H9 (cell line): ENCODE measurements around the gene MYOM1. TPM values are rescaled to one million over a fixed set of nuclear protein-coding genes. Genes with fewer than 3 reads are reported as not detected.

Source experiments
- DNase-seq: peaks from one replicate; pipeline ENCODE4 v3.0.0-alpha.2; 2017
- H2AFZ ChIP-seq: one replicate; pipeline ENCODE4 v1.6.1; 2013; ENCODE audit warnings: mild to moderate bottlenecking, low read length, control low read depth, moderate library complexity
- H2AK5ac ChIP-seq: 2 replicates; pipeline ENCODE4 v1.6.1; 2013; ENCODE audit warnings: low read length, control low read depth, mixed read lengths; ENCODE audit not compliant: insufficient read length
- H2BK120ac ChIP-seq: one replicate; pipeline ENCODE4 v1.6.1; 2013; ENCODE audit warnings: low read depth, mild to moderate bottlenecking, low read length, control low read depth, inconsistent platforms; ENCODE audit not compliant: poor library complexity, severe bottlenecking
- H2BK12ac ChIP-seq: 2 replicates; pipeline ENCODE4 v1.6.1; 2013; ENCODE audit warnings: low read length, control low read depth, mixed read lengths, low read depth; ENCODE audit not compliant: insufficient read length
- H2BK15ac ChIP-seq: 2 replicates; pipeline ENCODE4 v1.6.1; 2013; ENCODE audit warnings: low read depth, low read length, control low read depth
- H2BK20ac ChIP-seq: one replicate; pipeline ENCODE4 v1.6.1; 2013; ENCODE audit warnings: low read depth, mild to moderate bottlenecking, low read length, control low read depth, inconsistent platforms; ENCODE audit not compliant: poor library complexity, severe bottlenecking
- H2BK5ac ChIP-seq: 2 replicates; pipeline ENCODE4 v1.6.1; 2013; ENCODE audit warnings: low read length, control low read depth, mixed read lengths; ENCODE audit not compliant: insufficient read length
- H3K14ac ChIP-seq: 2 replicates; pipeline ENCODE4 v1.6.1; 2013; ENCODE audit warnings: low read length, control low read depth; ENCODE audit not compliant: insufficient read depth
- H3K18ac ChIP-seq: 2 replicates; pipeline ENCODE4 v1.6.1; 2013; ENCODE audit warnings: low read depth, mild to moderate bottlenecking, mixed read lengths, low read length, control low read depth; ENCODE audit not compliant: insufficient read length
- H3K23ac ChIP-seq: 2 replicates; pipeline ENCODE4 v1.6.1; 2013; ENCODE audit warnings: low read length, control low read depth, mixed read lengths, low read depth; ENCODE audit not compliant: insufficient read length
- H3K23me2 ChIP-seq: 2 replicates; pipeline ENCODE4 v1.6.1; 2013; ENCODE audit warnings: low read depth, mild to moderate bottlenecking, mixed read lengths, low read length, control low read depth; ENCODE audit not compliant: insufficient read length, poor library complexity, severe bottlenecking
- H3K27ac ChIP-seq: 2 replicates; pipeline ENCODE4 v1.5.1; 2013; ENCODE audit warnings: low read length, control low read depth, mixed read lengths, low read depth; ENCODE audit not compliant: insufficient read length
- H3K27me3 ChIP-seq: 2 replicates; pipeline ENCODE4 v1.6.1; 2013; ENCODE audit warnings: low read length, control low read depth, inconsistent platforms; ENCODE audit not compliant: insufficient read depth
- H3K4ac ChIP-seq: 2 replicates; pipeline ENCODE4 v1.6.1; 2013; ENCODE audit warnings: low read depth, mild to moderate bottlenecking, control low read depth, inconsistent platforms, low read length, moderate library complexity
- H3K4me1 ChIP-seq: 2 replicates; pipeline ENCODE4 v1.6.1; 2013; ENCODE audit warnings: low read length, control low read depth, inconsistent platforms; ENCODE audit not compliant: insufficient read depth
- H3K4me2 ChIP-seq: 2 replicates; pipeline ENCODE4 v1.6.1; 2013; ENCODE audit warnings: low read length, control low read depth, mixed read lengths; ENCODE audit not compliant: insufficient read length, insufficient read depth
- H3K56ac ChIP-seq: 2 replicates; pipeline ENCODE4 v1.6.1; 2013; ENCODE audit warnings: low read depth, mild to moderate bottlenecking, mixed read lengths, low read length, control low read depth; ENCODE audit not compliant: insufficient read length
- H3K79me1 ChIP-seq: 2 replicates; pipeline ENCODE4 v1.6.1; 2013; ENCODE audit warnings: low read depth, mild to moderate bottlenecking, moderate library complexity, low read length, control low read depth, inconsistent platforms; ENCODE audit not compliant: insufficient read depth, poor library complexity, severe bottlenecking
- H3K79me2 ChIP-seq: 2 replicates; pipeline ENCODE4 v1.6.1; 2013; ENCODE audit warnings: low read length, control low read depth, inconsistent platforms; ENCODE audit not compliant: insufficient read depth
- H3K9ac ChIP-seq: 2 replicates; pipeline ENCODE4 v1.6.1; 2013; ENCODE audit warnings: low read length, control low read depth, mixed read lengths; ENCODE audit not compliant: insufficient read length; ENCODE audit errors: extremely low read depth
- H3K9me3 ChIP-seq: one replicate; pipeline ENCODE4 v1.6.1; 2013; ENCODE audit warnings: low read depth, low read length, inconsistent platforms; ENCODE audit not compliant: control insufficient read depth
- H3T11ph ChIP-seq: one replicate; pipeline ENCODE4 v1.6.1; 2013; ENCODE audit warnings: mild to moderate bottlenecking, low read length, control low read depth, inconsistent platforms
- H4K20me1 ChIP-seq: one replicate; pipeline ENCODE4 v1.6.1; 2013; ENCODE audit not compliant: control insufficient read depth, insufficient read length, insufficient read depth
- H4K5ac ChIP-seq: 2 replicates; pipeline ENCODE4 v1.6.1; 2013; ENCODE audit warnings: low read depth, mild to moderate bottlenecking, mixed read lengths, low read length, control low read depth; ENCODE audit not compliant: insufficient read length
- H4K8ac ChIP-seq: replicated peaks from 2 replicates; pipeline ENCODE4 v1.6.1; 2013; ENCODE audit warnings: low read length, control low read depth, mixed read lengths, low read depth; ENCODE audit not compliant: insufficient read length
- H4K91ac ChIP-seq: 2 replicates; pipeline ENCODE4 v1.6.1; 2013; ENCODE audit warnings: low read depth, mild to moderate bottlenecking, moderate library complexity, mixed read lengths, low read length, control low read depth; ENCODE audit not compliant: insufficient read length
- H3K27ac Mint-ChIP-seq, 3 experiments: 2 replicates in 2 of 3; 3 replicates in 1 of 3; pipeline ENCODE4 v1.8.0; 2020 to 2021; ENCODE audit warnings: mixed read lengths in 3 of 3, mild to moderate bottlenecking in 1 of 3, moderate library complexity in 1 of 3
- H3K27me3 Mint-ChIP-seq: 2 replicates; pipeline ENCODE4 v1.8.0; 2021; ENCODE audit warnings: low read depth, mild to moderate bottlenecking, moderate library complexity, mixed read lengths
- H3K36me3 Mint-ChIP-seq, 3 experiments: 2 replicates in 2 of 3; 3 replicates in 1 of 3; pipeline ENCODE4 v1.8.0; 2020 to 2021; ENCODE audit warnings: low read depth in 3 of 3, mixed read lengths in 3 of 3; ENCODE audit not compliant: insufficient read depth in 1 of 3
- H3K4me1 Mint-ChIP-seq, 2 experiments: 2 replicates each; pipeline ENCODE4 v1.8.0; 2020; ENCODE audit warnings: mixed read lengths in 2 of 2
- H3K4me3 Mint-ChIP-seq, 2 experiments: 2 replicates in 1 of 2; 3 replicates in 1 of 2; pipeline ENCODE4 v1.8.0; 2020 to 2021; ENCODE audit warnings: mild to moderate bottlenecking in 2 of 2, mixed read lengths in 2 of 2, moderate library complexity in 1 of 2
- H3K9me3 Mint-ChIP-seq, 2 experiments: 2 replicates in 1 of 2; 3 replicates in 1 of 2; pipeline ENCODE4 v1.8.0; 2020; ENCODE audit warnings: mild to moderate bottlenecking in 2 of 2, mixed read lengths in 2 of 2, moderate library complexity in 1 of 2
- WGBS: extraction: QIAGEN DNeasy Blood & Tissue Kit; methylation state at CpG from one replicate; pipeline ENCODE4 v1.1.7; 2013; ENCODE audit warnings: missing lambda C conversion rate, low lambda C conversion rate, mixed read lengths; ENCODE audit not compliant: insufficient read length; ENCODE audit errors: extremely low coverage; 5-methylcytosine and 5-hydroxymethylcytosine counted together
- total RNA-seq: library from RNA; stranded (reverse); gene quantifications from 2 replicates; pipeline ENCODE4 v1.2.1, GENCODE V29; 2021
- TF ChIP-seq, protein P1 (sequence below): fragments of 200-600 bp; sonication (generic); conservative IDR thresholded peaks from 3 replicates; pipeline ENCODE4 v1.8.0; 2021; ENCODE audit warnings: antibody characterized with exemption, mild to moderate bottlenecking

The MYOM1 gene
- total RNA-seq, 1 experiment from 2014 or later = 0.17 TPM

DNA sequence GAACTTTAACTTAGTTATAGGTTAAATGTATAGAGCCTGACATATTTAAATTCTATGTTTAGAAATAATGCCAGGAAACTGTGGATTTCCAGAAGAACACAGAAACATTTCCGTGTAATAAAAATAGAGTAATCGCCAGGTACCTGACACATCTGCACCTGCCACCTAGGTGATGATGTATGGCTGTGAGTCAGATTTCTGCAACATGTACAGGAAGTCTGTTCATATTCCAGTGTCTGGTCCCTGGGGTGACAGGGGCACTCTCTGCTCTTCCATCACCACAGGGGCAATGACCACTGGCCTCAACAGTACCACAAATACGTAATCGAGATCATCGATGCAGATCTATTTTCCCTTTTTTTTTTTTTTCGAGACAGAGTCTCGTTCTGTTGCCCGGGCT, 105.7 kb downstream of the MYOM1 start:
- Mint-ChIP-seq H3K36me3 (no peaks in the 10 kb centered on the region), H3K27me3 (peaks cover 36% of the 10 kb centered on the region), H3K9me3 (no peaks in the 10 kb centered on the region; a peak in 1 of 5 replicates), H3K27ac (no peak overlapping the region), H3K4me3 (no peak overlapping the region), H3K4me1 (peaks cover 15 to 16% of the 10 kb centered on the region in 2 experiments)
- Histone ChIP-seq H3K14ac (no peak overlapping the region), H3T11ph (no peak overlapping the region), H3K9ac (no peak overlapping the region), H2BK120ac (no peak overlapping the region), H3K23me2 (no peaks in the 10 kb centered on the region), H4K91ac (no peak overlapping the region), H3K27ac (no peak overlapping the region), H2AK5ac (no peak overlapping the region), H3K4ac (no peak overlapping the region), H4K8ac (no peak overlapping the region), H2AFZ (no peak overlapping the region), H4K20me1 (no peaks in the 10 kb centered on the region), H3K4me1 (0 out of 2 replicates have a peak, but pooled peaks cover 3% of the 10 kb centered on the region), H3K23ac (no peak overlapping the region), H2BK15ac (no peak overlapping the region), H2BK20ac (no peak overlapping the region), H3K18ac (no peak overlapping the region), H4K5ac (no peak overlapping the region), H2BK12ac (no peak overlapping the region), H3K4me2 (no peak overlapping the region), H3K27me3 (peaks cover 13% of the 10 kb centered on the region), H2BK5ac (no peak overlapping the region), H3K79me1 (no peaks in the 10 kb centered on the region), H3K9me3 (no peaks in the 10 kb centered on the region), H3K79me2 (no peaks in the 10 kb centered on the region), H3K56ac (no peak overlapping the region)
- DNase-seq = no peak
- no CpG with 5 or more reads among the region's 8 CpGs for WGBS
- TF ChIP-seq, protein P1, sequence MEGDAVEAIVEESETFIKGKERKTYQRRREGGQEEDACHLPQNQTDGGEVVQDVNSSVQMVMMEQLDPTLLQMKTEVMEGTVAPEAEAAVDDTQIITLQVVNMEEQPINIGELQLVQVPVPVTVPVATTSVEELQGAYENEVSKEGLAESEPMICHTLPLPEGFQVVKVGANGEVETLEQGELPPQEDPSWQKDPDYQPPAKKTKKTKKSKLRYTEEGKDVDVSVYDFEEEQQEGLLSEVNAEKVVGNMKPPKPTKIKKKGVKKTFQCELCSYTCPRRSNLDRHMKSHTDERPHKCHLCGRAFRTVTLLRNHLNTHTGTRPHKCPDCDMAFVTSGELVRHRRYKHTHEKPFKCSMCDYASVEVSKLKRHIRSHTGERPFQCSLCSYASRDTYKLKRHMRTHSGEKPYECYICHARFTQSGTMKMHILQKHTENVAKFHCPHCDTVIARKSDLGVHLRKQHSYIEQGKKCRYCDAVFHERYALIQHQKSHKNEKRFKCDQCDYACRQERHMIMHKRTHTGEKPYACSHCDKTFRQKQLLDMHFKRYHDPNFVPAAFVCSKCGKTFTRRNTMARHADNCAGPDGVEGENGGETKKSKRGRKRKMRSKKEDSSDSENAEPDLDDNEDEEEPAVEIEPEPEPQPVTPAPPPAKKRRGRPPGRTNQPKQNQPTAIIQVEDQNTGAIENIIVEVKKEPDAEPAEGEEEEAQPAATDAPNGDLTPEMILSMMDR = no peak
